ENCODE measurements around the gene TOM1L2. TPM values are rescaled to one million over a fixed set of nuclear protein-coding genes. Genes with fewer than 3 reads are reported as not detected.

The TOM1L2 gene
- total and polyA plus RNA-seq, 8 donors = 20.3 to 28.2 (median 22.2) TPM

GRCh38 chr17:18018411-18018921 is 46.3 kb upstream of the TOM1L2 start:
- ATAC-seq (no peak), DNase-seq (peak in 1 of 6 donors; percentile 48), FAIRE-seq (no peak)
- no peak for TF ChIP-seq CTCF (IDR thresholded peaks at IDR 0.05)
- Histone ChIP-seq H3K36me3 (no peaks in the 10 kb centered on the region), H3K27me3 (no peaks in the 10 kb centered on the region), H3K4me1 (peaks cover 8 to 9% (median 8%) of the 10 kb centered on the region in 3 donors), H3K27ac (no peak overlapping the region), H3K9me3 (no peaks in the 10 kb centered on the region), H3K4me3 (no peak overlapping the region)
- intact Hi-C loops (cut with DNase I) = no loop called here
- WGBS, 2 donors = 92 to 94% methylated on average over 15 of the region's 15 CpGs

- ATAC-seq (peak; percentile 38 to 59 (median 47)), DNase-seq (no peak), FAIRE-seq (no peak)
- TF ChIP-seq CTCF (IDR thresholded peaks at IDR 0.05) = no peak
- Histone ChIP-seq H3K27me3 (no peaks in the 10 kb centered on the region), H3K9me3 (no peaks in the 10 kb centered on the region), H3K27ac (no peak overlapping the region), H3K36me3 (no peaks in the 10 kb centered on the region), H3K4me1 (peaks cover 8 to 9% (median 8%) of the 10 kb centered on the region in 3 donors), H3K4me3 (no peak overlapping the region)
- 32 to 44% methylated on average over 3 of the region's 3 CpGs for WGBS, 2 donors
- intact Hi-C loops (cut with DNase I) = no loop called here
These were observed 45.8 kb upstream of the TOM1L2 start for GRCh38 chr17:18017958-18018357.

GRCh38 chr17:18016426-18016825 is 44.2 kb upstream of the TOM1L2 start:
- no peak for ATAC-seq
- Histone ChIP-seq H3K4me1 (peaks cover 8 to 9% (median 8%) of the 10 kb centered on the region in 3 donors), H3K27me3 (no peaks in the 10 kb centered on the region), H3K4me3 (no peak overlapping the region), H3K36me3 (no peaks in the 10 kb centered on the region), H3K27ac (no peak overlapping the region), H3K9me3 (no peaks in the 10 kb centered on the region)
- intact Hi-C loops (cut with DNase I) = no loop called here
- DNase-seq = no peak
- WGBS, 2 donors = 94 to 97% methylated on average over 12 of the region's 12 CpGs
- no peak for TF ChIP-seq CTCF (IDR thresholded peaks at IDR 0.05)
- FAIRE-seq = no peak

GRCh38 chr17:18015593-18015992 is 43.4 kb upstream of the TOM1L2 start:
- TF ChIP-seq CTCF (IDR thresholded peaks at IDR 0.05) = no peak
- Histone ChIP-seq H3K9me3 (no peaks in the 10 kb centered on the region), H3K36me3 (no peaks in the 10 kb centered on the region), H3K27me3 (no peaks in the 10 kb centered on the region), H3K4me1 (peaks cover 8 to 9% (median 8%) of the 10 kb centered on the region in 3 donors), H3K4me3 (no peak overlapping the region), H3K27ac (no peak overlapping the region)
- intact Hi-C loops (cut with DNase I) = no loop called here
- FAIRE-seq (no peak), ATAC-seq (no peak), DNase-seq (no peak)
- WGBS, 2 donors = 95 to 96% methylated on average over 5 of the region's 5 CpGs

- Histone ChIP-seq H3K27me3 (no peaks in the 10 kb centered on the region), H3K4me1 (peaks cover 8 to 9% (median 8%) of the 10 kb centered on the region in 3 donors), H3K4me3 (no peak overlapping the region), H3K27ac (no peak overlapping the region), H3K36me3 (no peaks in the 10 kb centered on the region), H3K9me3 (no peaks in the 10 kb centered on the region)
- 94 to 96% methylated on average over 6 of the region's 6 CpGs for WGBS, 2 donors
- DNase-seq (no peak), FAIRE-seq (no peak), ATAC-seq (no peak)
- intact Hi-C loops (cut with DNase I) = no loop called here
- TF ChIP-seq CTCF (IDR thresholded peaks at IDR 0.05) = no peak
These were observed 41.8 kb upstream of the TOM1L2 start for GRCh38 chr17:18014006-18014405.
